Ecto neural progenitor cell (in vitro differentiated cells): ENCODE data around the gene LYSMD4.
"Not testable (repeated sequence)": the region's sequence is repeated elsewhere in the genome, so short reads cannot be mapped to it uniquely, and the experiment has no call there.

ENCODE experiments used
- DNase-seq: peaks from one replicate; pipeline ENCODE4 v3.0.0-alpha.2; 2018; ENCODE audit warnings: low spot score

The LYSMD4 gene

GRCh38 chr15:99733268-99734039 lies at the start of gene LYSMD4:
TSS of gene LYSMD4 (minus strand) at chr15:99733437. CDS start at chr15:99731999, 1,438 bp downstream.
- peak; percentile 99 for DNase-seq

DNA sequence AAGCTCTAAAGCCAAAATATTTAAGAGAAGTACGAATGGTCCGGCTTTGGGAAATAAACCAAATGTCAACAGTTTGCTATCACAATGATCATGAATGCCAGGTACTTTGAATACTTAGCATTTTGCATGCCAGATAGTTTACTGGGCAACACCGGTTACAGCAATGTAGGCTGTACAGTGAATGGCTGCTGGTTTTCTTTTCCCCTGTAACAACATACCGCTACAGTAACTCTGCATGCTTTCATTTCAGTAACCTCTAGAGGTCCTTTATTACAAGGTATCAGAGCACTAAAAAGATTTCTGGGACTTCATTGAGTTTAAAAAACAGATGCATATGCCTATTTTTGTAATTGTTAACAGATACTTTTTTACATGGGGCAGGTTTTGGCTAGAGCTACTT lies 48.8 kb upstream of the LYSMD4 start:
- not testable (repeated sequence) for DNase-seq

- no peak for DNase-seq
These were observed 43.9 kb upstream of the LYSMD4 start for GRCh38 chr15:99777144-99777543.

GRCh38 chr15:99764522-99764921 lies 31.3 kb upstream of the LYSMD4 start:
- no peak for DNase-seq

- DNase-seq = no peak
These were observed 30.6 kb upstream of the LYSMD4 start for GRCh38 chr15:99763827-99764226.

DNA sequence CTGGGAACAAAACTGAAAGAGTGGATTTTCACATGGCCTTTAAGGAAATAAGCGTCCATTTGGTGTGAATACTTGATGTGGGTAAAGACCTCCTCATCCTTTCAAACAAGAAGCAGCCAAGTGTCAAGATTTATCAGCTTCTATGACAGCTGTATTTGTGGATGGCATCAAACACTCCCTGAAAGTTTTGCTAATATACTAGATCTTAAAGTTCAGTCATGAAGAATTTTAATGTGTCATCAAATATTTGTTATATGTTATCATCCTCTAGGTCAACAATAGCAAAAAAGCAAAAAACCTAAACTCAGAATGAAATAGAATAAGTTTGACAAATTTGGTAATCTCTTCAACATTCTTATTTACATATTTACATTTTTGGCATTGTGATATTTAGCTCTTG lies 29.1 kb upstream of the LYSMD4 start:
- no peak for DNase-seq

- no peak for DNase-seq
These were observed 22.6 kb upstream of the LYSMD4 start for GRCh38 chr15:99755692-99756409.

GRCh38 chr15:99753066-99753465 lies 19.8 kb upstream of the LYSMD4 start:
- DNase-seq = no peak

DNA sequence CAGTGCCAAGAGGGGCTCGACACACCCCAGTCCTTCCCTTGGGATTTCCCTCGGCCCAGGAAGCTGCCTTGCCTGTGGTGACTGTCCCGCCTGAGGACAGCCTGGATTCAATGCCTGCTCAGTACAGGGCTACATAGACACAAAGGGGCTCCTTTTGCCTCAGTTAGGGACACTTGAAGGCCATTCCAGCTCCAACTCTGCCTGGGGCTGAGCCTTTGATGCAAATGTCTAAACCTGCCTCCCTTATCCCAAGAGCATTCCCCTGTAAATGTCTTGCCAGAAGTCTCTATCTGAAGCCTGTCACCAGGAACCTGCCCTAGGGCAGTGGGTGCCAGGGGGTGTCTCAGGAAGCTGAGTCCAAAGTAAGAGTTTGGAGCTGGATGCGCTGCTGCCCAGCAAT lies 19.3 kb upstream of the LYSMD4 start:
- no peak for DNase-seq

GRCh38 chr15:99750326-99750725 lies 17.1 kb upstream of the LYSMD4 start:
- DNase-seq = not testable (repeated sequence)

DNA sequence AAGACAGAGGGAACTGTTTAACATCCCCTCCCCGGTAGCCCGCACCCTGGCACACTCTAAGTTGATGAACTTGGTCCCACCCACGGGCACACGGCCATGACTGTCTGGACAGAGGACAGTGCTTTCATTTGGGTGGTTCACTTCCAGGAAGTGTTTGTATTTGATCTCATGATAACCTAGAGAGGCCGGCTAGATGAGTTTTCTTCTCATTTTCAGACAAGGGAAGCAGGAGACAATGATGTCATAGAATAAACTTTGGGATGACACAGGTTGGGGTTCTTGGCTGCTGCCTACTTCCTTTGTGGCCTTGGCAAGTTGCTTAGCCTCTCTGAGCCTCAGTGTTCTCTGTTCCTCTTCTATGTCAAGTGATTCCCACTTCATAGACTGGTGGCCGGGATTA lies 16.1 kb upstream of the LYSMD4 start:
- no peak for DNase-seq

- DNase-seq = no peak
These were observed 12.3 kb upstream of the LYSMD4 start for GRCh38 chr15:99745370-99746086.

DNA sequence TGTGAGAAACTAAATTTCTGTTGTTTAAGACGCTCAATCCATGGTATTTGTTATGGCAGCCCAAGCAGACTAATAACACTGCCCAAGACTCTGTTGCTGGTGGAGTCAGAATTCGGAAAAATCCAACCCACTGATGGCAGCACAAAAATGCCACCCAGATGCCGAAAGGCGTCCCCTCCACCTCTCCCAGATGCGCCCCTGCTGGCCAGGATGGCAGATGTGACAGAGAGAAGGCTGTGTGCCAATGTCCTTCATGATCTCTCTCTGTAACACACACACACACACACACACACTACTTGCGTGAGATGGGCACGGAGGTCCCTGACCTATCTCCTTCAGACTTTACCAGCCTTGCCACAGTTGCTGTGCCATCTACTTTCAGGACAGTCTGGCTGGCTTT lies 10.9 kb upstream of the LYSMD4 start:
- DNase-seq = no peak

GRCh38 chr15:99741835-99742234 lies 8.6 kb upstream of the LYSMD4 start:
- no peak for DNase-seq

DNA sequence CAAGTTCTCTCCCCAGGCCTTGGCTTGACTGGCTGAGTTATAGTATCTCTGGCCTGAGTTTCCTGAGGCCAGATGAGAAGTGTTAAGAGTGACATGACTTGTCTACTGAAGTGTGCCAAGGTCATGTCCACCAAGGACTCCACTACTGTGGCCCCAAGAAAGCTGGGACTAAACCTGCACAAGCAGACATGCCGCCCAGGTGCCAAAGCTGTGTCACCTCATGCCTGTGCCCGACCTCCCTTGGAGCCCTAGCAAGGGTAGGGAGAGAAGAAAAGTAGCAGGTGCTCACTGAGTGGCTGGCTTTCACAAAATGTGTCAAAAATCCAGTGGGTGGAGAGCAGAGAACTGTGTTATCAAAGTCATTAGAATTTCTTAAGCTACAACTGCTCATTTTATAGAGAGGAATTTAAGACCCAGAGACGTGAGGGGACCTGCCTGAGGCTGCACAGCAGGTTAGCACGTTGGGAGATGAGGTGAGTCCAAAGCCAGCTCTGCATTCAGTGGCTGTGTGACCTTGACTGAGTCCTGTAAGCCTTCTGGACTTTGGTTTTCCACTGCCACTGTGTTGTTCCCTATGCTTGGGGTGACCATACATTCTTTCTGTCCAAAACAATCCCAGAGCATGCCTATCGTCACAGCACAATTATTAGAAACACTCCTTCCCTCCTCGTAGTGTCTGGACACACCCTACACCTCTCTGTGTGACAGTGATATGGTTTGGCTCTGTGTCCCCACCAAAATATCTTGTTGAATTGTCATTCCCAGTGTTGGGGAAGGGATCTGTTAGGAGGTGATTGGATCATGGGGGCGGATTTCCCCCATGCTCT lies 5.0 kb upstream of the LYSMD4 start:
- no peak for DNase-seq

DNA sequence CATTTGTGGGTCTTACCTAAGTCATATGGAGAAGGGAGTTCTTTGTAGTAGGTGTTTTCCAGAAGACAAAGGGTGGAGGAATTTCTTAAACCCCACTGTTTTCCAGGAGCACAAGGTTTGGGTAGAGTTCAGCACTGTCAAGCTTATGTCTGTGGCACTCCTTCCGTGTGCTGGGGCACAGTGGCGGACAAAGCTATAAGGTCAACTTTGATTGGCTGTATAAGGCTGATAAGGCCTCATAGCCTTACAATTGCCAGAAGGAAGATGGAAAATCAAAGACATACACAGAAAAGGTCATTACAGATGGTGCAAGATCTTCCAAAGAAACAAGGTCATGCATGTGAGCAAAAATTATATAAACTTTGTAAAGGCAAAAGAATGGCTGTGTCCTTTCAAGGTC lies 3.5 kb upstream of the LYSMD4 start:
- no peak for DNase-seq

DNA sequence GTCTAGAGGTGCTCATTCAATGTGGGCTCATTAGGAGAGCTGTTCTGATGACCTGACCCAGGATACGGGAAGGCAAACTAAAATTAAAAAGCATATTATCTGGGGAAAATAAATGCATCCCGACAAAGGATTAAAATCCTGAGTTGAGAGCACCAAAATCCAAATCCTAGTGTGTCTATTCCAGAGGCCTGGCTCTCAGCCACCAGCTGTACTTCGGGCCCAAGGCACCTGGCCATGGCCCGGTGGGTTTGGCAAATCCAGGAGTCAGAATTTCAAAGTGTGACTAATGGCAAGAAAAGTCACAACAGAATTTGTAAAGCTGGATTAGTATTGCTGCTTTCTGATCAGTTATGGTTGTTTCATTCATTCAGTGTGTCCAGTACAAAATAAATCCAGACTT lies 2.6 kb upstream of the LYSMD4 start:
- no peak for DNase-seq

DNA sequence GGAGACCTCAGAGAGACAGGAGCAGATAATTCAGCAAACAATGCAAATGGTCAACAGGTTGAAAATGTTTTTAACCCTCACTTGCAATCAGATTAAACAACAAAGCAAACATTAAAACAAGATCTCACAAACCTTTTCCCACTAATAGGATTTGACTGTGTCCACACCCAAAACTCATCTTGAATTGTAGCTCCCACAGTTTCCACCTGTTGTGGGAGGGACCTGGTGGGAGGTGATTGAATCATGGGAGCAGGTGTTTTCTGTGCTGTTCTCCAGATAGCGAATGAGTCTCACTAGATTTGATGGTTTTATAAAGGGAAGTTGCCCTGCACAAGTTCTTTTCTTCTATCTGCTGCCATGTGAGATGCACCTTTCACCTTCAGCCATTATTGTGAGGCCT lies 1.3 kb upstream of the LYSMD4 start:
- DNase-seq = no peak

DNA sequence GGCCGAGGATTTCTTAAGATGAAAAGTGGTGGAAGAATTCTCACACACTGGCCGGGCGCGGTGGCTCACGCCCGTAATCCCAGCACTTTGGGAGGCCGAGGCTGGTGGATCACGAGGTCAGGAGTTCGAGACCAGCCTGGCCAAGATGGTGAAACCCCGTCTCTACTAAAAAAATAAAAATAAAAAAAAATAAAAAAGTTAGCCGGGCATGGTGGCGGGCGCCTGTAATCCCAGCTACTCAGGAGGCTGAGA lies 729 bp upstream of the LYSMD4 start:
- not testable (repeated sequence) for DNase-seq

DNA sequence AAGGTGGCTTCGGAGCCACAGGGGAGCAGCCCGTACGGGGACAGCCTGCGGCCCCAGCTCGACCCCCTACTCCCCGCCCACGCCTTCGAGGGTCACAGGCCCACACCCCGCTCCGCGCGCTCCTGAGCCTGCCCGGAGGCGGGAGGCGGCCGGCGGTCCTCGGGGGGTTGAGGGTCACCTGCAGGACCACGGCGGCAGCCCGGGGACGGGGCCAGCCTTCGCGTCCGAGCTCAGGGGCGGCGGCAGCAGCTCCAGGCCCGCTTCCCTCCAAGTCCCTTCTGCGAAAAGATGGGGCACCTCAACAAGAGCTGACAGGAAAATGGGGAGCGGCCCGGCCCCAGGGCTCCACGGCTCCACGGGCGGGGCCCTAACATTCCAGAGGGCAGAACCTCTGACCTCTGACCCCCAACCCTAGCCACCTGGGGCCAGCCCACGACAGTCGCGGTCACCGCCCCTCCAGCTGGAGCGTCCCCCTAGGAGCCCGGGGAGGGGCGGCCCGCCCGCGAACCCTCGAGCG lies 428 bp downstream of the LYSMD4 start:
- no peak for DNase-seq

DNA sequence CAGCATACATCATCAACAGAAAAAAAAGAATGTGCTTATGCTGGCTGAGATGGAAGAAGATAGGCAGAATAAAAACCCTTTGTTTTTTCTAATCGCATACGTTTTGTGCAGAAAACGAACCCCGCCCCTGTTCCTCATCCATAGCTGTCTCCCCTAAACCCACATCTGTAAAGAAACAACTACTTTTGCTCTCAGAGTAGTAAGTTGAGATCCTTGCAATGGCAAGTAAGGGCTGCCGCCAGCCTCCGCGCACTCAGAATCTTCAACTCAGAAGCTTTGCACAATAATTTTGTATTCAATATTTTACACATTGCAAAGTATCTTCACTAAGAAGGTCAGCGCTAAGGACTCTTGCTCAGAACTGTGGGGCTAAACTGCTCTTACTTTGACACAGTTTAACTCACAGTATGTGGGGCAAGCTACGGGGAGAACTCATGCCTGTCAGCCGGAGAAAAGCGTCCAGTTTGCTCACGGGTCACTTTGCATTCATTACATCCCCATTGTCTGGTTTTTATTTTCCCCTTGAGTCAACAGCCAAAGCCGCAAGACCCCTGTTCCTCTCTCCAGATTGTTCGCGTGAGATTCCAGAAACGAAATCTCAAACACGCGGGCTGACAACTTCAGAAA lies 1.0 kb downstream of the LYSMD4 start:
- no peak for DNase-seq
